HG02884 (cell line): ENCODE results near the gene BPNT1.

Source experiments
- ATAC-seq: cut with Tn5 transposase; IDR thresholded peaks from one replicate; pipeline ENCODE4 v1.9.1; 2021; ENCODE audit warnings: mild to moderate bottlenecking, moderate library complexity; ENCODE audit not compliant: unreplicated experiment

BPNT1 gene

DNA sequence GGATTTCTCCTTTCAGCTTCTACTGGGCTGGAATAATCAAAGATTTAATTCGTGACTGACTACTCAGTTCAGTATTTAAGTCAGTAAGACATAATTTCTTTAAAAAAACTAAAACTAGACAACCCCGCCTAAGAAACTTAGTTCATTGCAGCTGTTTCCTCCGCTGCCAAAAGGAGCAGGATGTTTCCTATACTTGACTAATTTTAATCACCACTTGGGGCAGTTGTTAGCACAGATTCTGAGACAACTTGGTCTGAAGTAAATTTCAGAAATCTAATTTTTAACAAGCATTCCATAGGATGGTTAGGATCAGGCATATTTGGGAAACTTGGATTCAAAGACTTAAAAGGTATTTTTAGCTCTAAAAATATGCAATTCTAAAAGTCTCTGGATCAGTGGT is 77.3 kb downstream of the BPNT1 start:
- no peak for ATAC-seq

GRCh38 chr1:220011620-220012019 is 78.0 kb downstream of the BPNT1 start:
- no peak for ATAC-seq
